Activated CD8-positive, alpha-beta T cell treated with anti-CD3 and anti-CD28 coated beads for 36 hours (primary cell): Measurements from ENCODE around the gene GPRC5A. TPM values are rescaled to one million over a fixed set of nuclear protein-coding genes. Genes with fewer than 3 reads are reported as not detected.

Experiments used
- ATAC-seq: fragments of 200-7000 bp; cut with Tn5 transposase; one replicate; pipeline ENCODE4 v1.10.0; 2021; ENCODE audit warnings: mild to moderate bottlenecking, moderate library complexity
- CTCF ChIA-PET: fragments of 350-600 bp; sonication (Branson Sonifier 250); formaldehyde crosslinking; loops from one replicate; lab custom pipeline; 2021; ENCODE audit warnings: antibody characterized with exemption; lab: Charles Lee
- POLR2A ChIA-PET: fragments of 350-600 bp; sonication (Branson Sonifier 250); formaldehyde crosslinking; loops from one replicate; lab custom pipeline; 2021; ENCODE audit warnings: antibody characterized with exemption; lab: Charles Lee
- DNase-seq: peaks from one replicate; pipeline ENCODE4 v3.0.0-alpha.2; 2020
- H3K27ac Mint-ChIP-seq: one replicate; pipeline ENCODE4 v1.8.0; 2021; ENCODE audit warnings: mild to moderate bottlenecking, mixed read lengths
- H3K27me3 Mint-ChIP-seq: one replicate; pipeline ENCODE4 v1.8.0; 2021; ENCODE audit warnings: mixed read lengths
- H3K36me3 Mint-ChIP-seq: one replicate; pipeline ENCODE4 v1.8.0; 2021; ENCODE audit warnings: low read depth, mixed read lengths
- H3K4me1 Mint-ChIP-seq: one replicate; pipeline ENCODE4 v1.8.0; 2021; ENCODE audit warnings: low read depth, mixed read lengths
- H3K4me3 Mint-ChIP-seq: one replicate; pipeline ENCODE4 v1.8.0; 2021; ENCODE audit warnings: mild to moderate bottlenecking, moderate library complexity, mixed read lengths
- H3K9me3 Mint-ChIP-seq: one replicate; pipeline ENCODE4 v1.8.0; 2021; ENCODE audit warnings: mixed read lengths
- CTCF ChIP-seq: fragments of 200-600 bp; IDR thresholded peaks from one replicate; pipeline ENCODE4 v1.8.0; 2022; ENCODE audit warnings: antibody characterized with exemption, mild to moderate bottlenecking
- intact Hi-C: fragments of 100-400 bp; cut with micrococcal nuclease; formaldehyde crosslinking; loops from one replicate; pipeline ENCODE4 v1.10.0; 2022
- total RNA-seq, 2 experiments: library from RNA; stranded (reverse); gene quantifications; one replicate each; pipeline ENCODE4 v1.2.3, GENCODE V29; 2021

The GPRC5A gene
- total RNA-seq, 2 experiments from 2014 or later: 0.11 TPM; not detected in 1

- no peaks in the 10 kb centered on the region for H3K9me3 Mint-ChIP-seq
- intact Hi-C loops: no loop called here
- peaks cover 3% of the 10 kb centered on the region for H3K4me1 Mint-ChIP-seq
- no peak overlapping the region for H3K4me3 Mint-ChIP-seq
- ATAC-seq (no peak), DNase-seq (no peak)
- peaks cover 1% of the 10 kb centered on the region for H3K27me3 Mint-ChIP-seq
- no peak overlapping the region for H3K27ac Mint-ChIP-seq
- TF ChIP-seq CTCF: no peak
- H3K36me3 Mint-ChIP-seq: no peaks in the 10 kb centered on the region
- ChIA-PET POLR2A (no interaction called here), CTCF (interaction anchor here (1.2 kb wide), 1 partner anchor 30 kb away, joined by 3 read pairs; no protein-coding TSS in a partner anchor)
Observed at GRCh38 chr12:12946686-12947355, 55.5 kb downstream of the GPRC5A start.

GRCh38 chr12:12947902-12948301, 56.5 kb downstream of the GPRC5A start:
- ChIA-PET POLR2A (no interaction called here), CTCF (no interaction called here)
- intact Hi-C loops: no loop called here
- Mint-ChIP-seq H3K4me1 (peaks cover 3% of the 10 kb centered on the region), H3K27me3 (peaks cover 1% of the 10 kb centered on the region), H3K4me3 (no peak overlapping the region), H3K27ac (no peak overlapping the region), H3K9me3 (no peaks in the 10 kb centered on the region), H3K36me3 (no peaks in the 10 kb centered on the region)
- no peak for DNase-seq
- no peak for TF ChIP-seq CTCF
- no peak for ATAC-seq

- POLR2A ChIA-PET: no interaction called here
Observed at GRCh38 chr12:12951504-12951903, 60.1 kb downstream of the GPRC5A start.

GRCh38 chr12:12952036-12952435, 60.7 kb downstream of the GPRC5A start, which contains the start of gene GPRC5D:
Gene GPRC5D, minus strand, starts transcription at chr12:12952170. Its CDS starts 1,786 bp downstream, at chr12:12950384.
- intact Hi-C loops: no loop called here
- DNase-seq (no peak), ATAC-seq (no peak)
- Mint-ChIP-seq H3K27me3 (peaks cover 3% of the 10 kb centered on the region), H3K9me3 (no peaks in the 10 kb centered on the region), H3K4me1 (peaks cover 3% of the 10 kb centered on the region), H3K36me3 (no peaks in the 10 kb centered on the region), H3K4me3 (no peak within 1 kb of the TSS), H3K27ac (no peak within 1 kb of the TSS)
- no peak for TF ChIP-seq CTCF
- POLR2A ChIA-PET: no interaction called here
- CTCF ChIA-PET: no interaction called here

More at GRCh38 chr12:12951504-12951903, 60.1 kb downstream of the GPRC5A start:
- Mint-ChIP-seq H3K4me1 (peaks cover 3% of the 10 kb centered on the region), H3K27me3 (peaks cover 3% of the 10 kb centered on the region), H3K27ac (no peak overlapping the region), H3K9me3 (no peaks in the 10 kb centered on the region), H3K36me3 (no peaks in the 10 kb centered on the region), H3K4me3 (no peak overlapping the region)
- CTCF ChIA-PET: no interaction called here
- intact Hi-C loops: no loop called here
- no peak for TF ChIP-seq CTCF
- DNase-seq (no peak), ATAC-seq (no peak)

- Mint-ChIP-seq H3K4me1 (no peaks in the 10 kb centered on the region), H3K9me3 (no peaks in the 10 kb centered on the region), H3K36me3 (no peaks in the 10 kb centered on the region), H3K27me3 (peaks cover 5% of the 10 kb centered on the region), H3K27ac (no peak overlapping the region), H3K4me3 (no peak overlapping the region)
- intact Hi-C loops: no loop called here
- DNase-seq (no peak), ATAC-seq (no peak)
- POLR2A ChIA-PET: no interaction called here
- CTCF ChIA-PET: interaction anchor here (0.9 kb wide), 1 partner anchor 301 kb away, joined by 3 read pairs; no protein-coding TSS in a partner anchor
- TF ChIP-seq CTCF: no peak
Observed at GRCh38 chr12:12954356-12954755, 63.0 kb downstream of the GPRC5A start.
